H1 (cell line): Measurements from ENCODE around the gene TGFB1I1. TPM values are rescaled to one million over a fixed set of nuclear protein-coding genes. Genes with fewer than 3 reads are reported as not detected.

ENCODE experiments used
- KDM4A ChIP-seq: IDR thresholded peaks from one replicate; pipeline ENCODE4 v1.7.1; 2012; ENCODE audit warnings: low read depth, mild to moderate bottlenecking, moderate library complexity, low read length, inconsistent platforms; ENCODE audit not compliant: severe bottlenecking
- MAFK ChIP-seq: IDR thresholded peaks from 2 replicates; pipeline ENCODE4 v1.6.1; 2012; ENCODE audit warnings: low read depth, mild to moderate bottlenecking, improper control_type of control experiment, low read length
- PHF8 ChIP-seq: fragments of 200-600 bp; sonication (generic); conservative IDR thresholded peaks from 2 replicates; pipeline ENCODE4 v1.7.1; 2012; ENCODE audit warnings: low read depth, mild to moderate bottlenecking, inconsistent platforms, low read length, moderate library complexity
- POLR2AphosphoS5 ChIP-seq: IDR thresholded peaks from 2 replicates; pipeline ENCODE4 v1.6.1; 2011; ENCODE audit warnings: low read depth, low read length
- SIX5 ChIP-seq: IDR thresholded peaks from 2 replicates; pipeline ENCODE4 v1.6.1; 2011; ENCODE audit warnings: mild to moderate bottlenecking, low read depth, low read length
- TAF7 ChIP-seq: optimal IDR thresholded peaks from 2 replicates; pipeline ENCODE3; 2011; ENCODE audit warnings: low read depth, mild to moderate bottlenecking, inconsistent platforms, low read length, moderate library complexity, borderline replicate concordance
- TCF12 ChIP-seq: IDR thresholded peaks from 2 replicates; pipeline ENCODE4 v1.6.1; 2011; ENCODE audit warnings: low read depth, mild to moderate bottlenecking, low read length
- TEAD4 ChIP-seq: IDR thresholded peaks from 2 replicates; pipeline ENCODE4 v1.6.1; 2012; ENCODE audit warnings: low read depth, low read length, inconsistent platforms, mixed read lengths
- polyA plus RNA-seq, 7 experiments: library from polyadenylated mRNA; depleted of rRNA in 3 of 7; stranded (reverse) in 5 of 7; unstranded in 2 of 7; fragments of >200 nt in 5 of 7; fragments of 200-250 nt in 2 of 7; gene quantifications; 1 replicate in 5 of 7; 2 replicates in 1 of 7; 4 replicates in 1 of 7; pipeline versions ENCODE4 v1.2.1 to v1.2.3, GENCODE V29; 2011 to 2013; ENCODE audit warnings: missing spikeins in 2 of 7, mixed read lengths in 2 of 7
- total RNA-seq: library from RNA; stranded (reverse); fragmentation: NEBNext Ultra II Directional; extraction: Animal tissue kit (Norgen Biotek cat#: 25700); gene quantifications from 2 replicates; pipeline ENCODE4 v1.2.1, GENCODE V29; 2021

The TGFB1I1 gene
- total and polyA plus RNA-seq, 2 of the 8 experiments (the other 6 are each of a cell fraction or from before 2014, with no cell fraction given): 5.6 to 5.8 TPM

DNA sequence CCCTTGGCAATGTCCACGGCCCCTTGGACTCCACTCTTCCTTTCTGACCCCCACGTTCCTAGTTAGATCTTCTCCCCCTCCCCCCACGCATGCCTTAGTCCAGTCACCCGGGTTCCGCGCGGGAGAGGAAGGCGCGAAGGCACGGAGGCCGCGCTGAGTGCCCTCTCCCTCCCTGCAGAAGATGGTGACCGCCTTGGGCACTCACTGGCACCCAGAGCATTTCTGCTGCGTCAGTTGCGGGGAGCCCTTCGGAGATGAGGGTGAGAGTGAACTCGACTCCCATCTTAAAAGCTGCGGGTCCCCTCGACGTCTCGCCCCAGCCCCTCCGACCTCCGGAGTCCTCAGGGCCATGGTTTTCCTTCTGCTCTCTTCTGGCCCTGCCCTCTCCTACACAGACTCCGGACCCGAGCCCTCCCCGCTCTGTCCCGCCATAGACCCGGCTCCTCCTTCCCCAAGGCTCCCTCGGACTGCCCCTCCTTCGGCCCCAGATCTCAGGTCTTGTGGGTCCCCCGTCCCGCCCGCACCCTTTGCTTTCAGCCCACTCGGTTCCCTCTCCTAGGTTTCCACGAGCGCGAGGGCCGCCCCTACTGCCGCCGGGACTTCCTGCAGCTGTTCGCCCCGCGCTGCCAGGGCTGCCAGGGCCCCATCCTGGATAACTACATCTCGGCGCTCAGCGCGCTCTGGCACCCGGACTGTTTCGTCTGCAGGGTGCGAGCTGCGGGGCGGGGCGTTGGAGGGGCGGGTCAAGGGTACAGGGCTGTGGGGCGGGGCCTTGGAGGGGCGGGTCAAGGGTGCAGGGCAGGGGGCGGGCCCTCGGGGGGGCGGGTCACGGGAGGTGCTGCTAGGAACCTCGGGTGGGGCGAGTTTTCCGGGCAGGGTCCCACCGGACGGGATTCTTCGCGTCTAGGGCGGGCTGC lies 4.6 kb downstream of the TGFB1I1 start (continued):
- TF ChIP-seq SIX5 (no peak), PHF8 (peak; percentile 77), TAF7 (peak; percentile 59), TEAD4 (no peak), TCF12 (no peak), KDM4A (peak; percentile 84), MAFK (peak; percentile 8; the same call in 1 of the 2 replicates), POLR2AphosphoS5 (peak; percentile 32; the same call in 1 of the 2 replicates)
